ENCODE results near the gene EEF2KMT. TPM values are rescaled to one million over a fixed set of nuclear protein-coding genes. Genes with fewer than 3 reads are reported as not detected.
A peak's percentile ranks its signal among the peaks of the same experiment; 100 is the strongest.

EEF2KMT gene
- polyA plus RNA-seq, 1 of the 3 experiments (the other 2 are of a cell fraction) = 12.9 TPM

DNA sequence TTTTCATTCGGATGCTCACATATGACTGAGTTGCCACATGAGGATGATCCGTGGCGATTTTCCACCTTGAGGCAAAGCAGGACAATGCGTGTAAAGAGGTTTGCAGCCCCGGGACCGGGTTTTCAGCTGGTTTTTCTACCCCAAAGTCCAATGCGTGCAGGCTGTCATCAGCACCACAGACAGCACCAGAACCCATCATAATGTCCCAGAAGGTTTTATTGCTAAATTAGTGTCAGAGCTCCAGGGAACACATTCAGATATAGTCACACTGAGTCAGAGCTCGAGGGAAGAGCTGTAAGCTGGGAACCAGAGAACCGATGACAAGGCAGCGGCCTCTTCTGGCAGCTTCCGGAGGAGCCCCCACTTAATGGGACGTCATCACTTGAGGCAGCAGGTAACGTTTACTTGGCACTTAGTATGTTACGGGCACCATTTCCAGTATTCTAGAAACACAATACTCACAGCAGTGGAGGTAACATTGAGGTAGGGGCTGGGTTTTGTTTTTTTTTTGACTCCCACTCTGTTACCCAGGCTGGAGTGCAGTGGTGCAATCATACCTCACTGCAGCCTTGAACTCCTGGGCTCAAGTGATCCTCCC, 54.9 kb downstream of the EEF2KMT start:
- no peak overlapping the region for H3K4me3 ChIP-seq (ENCODE audit: low read depth in 2 of 2, low read length in 1 of 2)
- POLR2A ChIA-PET = no interaction called here
- 17% methylated on average over 9 of the region's 14 CpGs for WGBS (ENCODE audit: low lambda C conversion rate)
- peaks cover 6% of the 10 kb centered on the region; the same call in 1 of the 2 replicates for H3K27me3 ChIP-seq (ENCODE audit: insufficient read depth)
- H3K9me2 ChIP-seq = no peaks in the 10 kb centered on the region
- H3F3A ChIP-seq (replicated peaks; ENCODE audit: insufficient read depth) = no peaks in the 10 kb centered on the region
- CTCF ChIA-PET = no interaction called here
- H3K4me2 ChIP-seq = peak overlapping the region; percentile 50
- TF ChIP-seq NFIC (IDR thresholded peaks at IDR 0.05; ENCODE audit: borderline replicate concordance) (no peak), RAD21 (IDR thresholded peaks at IDR 0.05; ENCODE audit: low read length) (peak; percentile 9; the same call in 1 of the 2 replicates), FOSL2 (IDR thresholded peaks at IDR 0.05; ENCODE audit: borderline replicate concordance, low read depth) (0 out of 2 replicates have a peak, but pooled peaks have one; percentile 19)
- TF ChIP-seq, protein P1, sequence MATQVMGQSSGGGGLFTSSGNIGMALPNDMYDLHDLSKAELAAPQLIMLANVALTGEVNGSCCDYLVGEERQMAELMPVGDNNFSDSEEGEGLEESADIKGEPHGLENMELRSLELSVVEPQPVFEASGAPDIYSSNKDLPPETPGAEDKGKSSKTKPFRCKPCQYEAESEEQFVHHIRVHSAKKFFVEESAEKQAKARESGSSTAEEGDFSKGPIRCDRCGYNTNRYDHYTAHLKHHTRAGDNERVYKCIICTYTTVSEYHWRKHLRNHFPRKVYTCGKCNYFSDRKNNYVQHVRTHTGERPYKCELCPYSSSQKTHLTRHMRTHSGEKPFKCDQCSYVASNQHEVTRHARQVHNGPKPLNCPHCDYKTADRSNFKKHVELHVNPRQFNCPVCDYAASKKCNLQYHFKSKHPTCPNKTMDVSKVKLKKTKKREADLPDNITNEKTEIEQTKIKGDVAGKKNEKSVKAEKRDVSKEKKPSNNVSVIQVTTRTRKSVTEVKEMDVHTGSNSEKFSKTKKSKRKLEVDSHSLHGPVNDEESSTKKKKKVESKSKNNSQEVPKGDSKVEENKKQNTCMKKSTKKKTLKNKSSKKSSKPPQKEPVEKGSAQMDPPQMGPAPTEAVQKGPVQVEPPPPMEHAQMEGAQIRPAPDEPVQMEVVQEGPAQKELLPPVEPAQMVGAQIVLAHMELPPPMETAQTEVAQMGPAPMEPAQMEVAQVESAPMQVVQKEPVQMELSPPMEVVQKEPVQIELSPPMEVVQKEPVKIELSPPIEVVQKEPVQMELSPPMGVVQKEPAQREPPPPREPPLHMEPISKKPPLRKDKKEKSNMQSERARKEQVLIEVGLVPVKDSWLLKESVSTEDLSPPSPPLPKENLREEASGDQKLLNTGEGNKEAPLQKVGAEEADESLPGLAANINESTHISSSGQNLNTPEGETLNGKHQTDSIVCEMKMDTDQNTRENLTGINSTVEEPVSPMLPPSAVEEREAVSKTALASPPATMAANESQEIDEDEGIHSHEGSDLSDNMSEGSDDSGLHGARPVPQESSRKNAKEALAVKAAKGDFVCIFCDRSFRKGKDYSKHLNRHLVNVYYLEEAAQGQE (IDR thresholded peaks at IDR 0.05; ENCODE audit: low read depth, low read length) = peak; percentile 91
- H3K9me3 ChIP-seq = no peaks in the 10 kb centered on the region
- no peaks in the 10 kb centered on the region for H3K36me3 ChIP-seq (replicated peaks in 1 of 2; ENCODE audit: control insufficient read depth in 1 of 2, insufficient read depth in 2 of 2, low read length in 1 of 2)
- H3K9ac ChIP-seq = no peak overlapping the region
- H3K79me2 ChIP-seq (ENCODE audit: insufficient read depth) = no peaks in the 10 kb centered on the region
- no peaks in the 10 kb centered on the region for H3K4me1 ChIP-seq (ENCODE audit: control insufficient read depth in 1 of 2, insufficient read depth in 2 of 2, low read depth in 1 of 2, low read length in 1 of 2)
- H2AFZ ChIP-seq (ENCODE audit: low read depth) = no peak overlapping the region
- no peaks in the 10 kb centered on the region for H4K20me1 ChIP-seq (ENCODE audit: insufficient read depth)
- no peak for DNase-seq
- H3K27ac ChIP-seq (ENCODE audit: low read depth in 2 of 2, low read length in 1 of 2) = no peak overlapping the region

DNA sequence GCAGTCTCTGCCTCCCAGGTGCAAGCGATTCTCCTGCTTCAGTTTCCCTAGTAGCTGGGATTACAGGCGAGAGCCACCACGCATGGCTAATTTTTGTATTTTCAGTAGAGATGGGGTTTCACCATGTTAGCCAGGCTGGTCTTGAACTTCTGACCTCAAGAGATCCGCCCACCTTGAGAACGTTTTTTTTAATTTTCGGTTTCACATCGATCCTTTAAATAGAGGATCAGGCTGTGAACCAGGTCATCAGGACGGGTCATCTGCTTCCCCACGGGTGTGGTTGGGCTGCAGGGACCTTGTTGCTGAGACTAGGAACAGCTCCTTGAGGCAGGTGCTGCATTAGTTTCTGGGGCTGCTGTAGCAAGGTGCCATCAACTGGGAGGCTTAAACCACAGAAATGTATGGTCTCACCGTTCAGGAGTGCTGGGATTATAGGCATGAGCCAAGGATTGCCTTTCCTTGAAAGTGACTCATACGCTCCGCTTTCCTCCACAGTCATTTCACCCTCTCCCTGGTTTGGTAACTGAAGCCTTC, 55.9 kb downstream of the EEF2KMT start:
- Histone ChIP-seq H3K79me2 (ENCODE audit: insufficient read depth) (no peaks in the 10 kb centered on the region), H3K9me2 (no peaks in the 10 kb centered on the region), H3K4me2 (peak overlapping the region; percentile 50), H3K4me3 (ENCODE audit: low read depth in 2 of 2, low read length in 1 of 2) (0 out of 4 replicates have a peak overlapping the region, but pooled peaks of 1 of the 2 experiments have one; percentile 25), H3K9me3 (no peaks in the 10 kb centered on the region), H3K4me1 (ENCODE audit: control insufficient read depth in 1 of 2, insufficient read depth in 2 of 2, low read depth in 1 of 2, low read length in 1 of 2) (no peaks in the 10 kb centered on the region), H3K27me3 (ENCODE audit: insufficient read depth) (peaks cover 6% of the 10 kb centered on the region; the same call in 1 of the 2 replicates), H3K27ac (ENCODE audit: low read depth in 2 of 2, low read length in 1 of 2) (no peak overlapping the region), H2AFZ (ENCODE audit: low read depth) (no peak overlapping the region), H3F3A (replicated peaks; ENCODE audit: insufficient read depth) (no peaks in the 10 kb centered on the region), H3K9ac (no peak overlapping the region), H4K20me1 (ENCODE audit: insufficient read depth) (no peaks in the 10 kb centered on the region), H3K36me3 (replicated peaks in 1 of 2; ENCODE audit: control insufficient read depth in 1 of 2, insufficient read depth in 2 of 2, low read length in 1 of 2) (no peaks in the 10 kb centered on the region)
- POLR2A ChIA-PET = no interaction called here
- DNase-seq = no peak
- CTCF ChIA-PET = interaction anchor here (1.8 kb wide), 1 partner anchor 14 kb away, joined by 7 read pairs; no protein-coding TSS in a partner anchor
- WGBS (ENCODE audit: low lambda C conversion rate) = 23% methylated on average over 10 of the region's 12 CpGs
- TF ChIP-seq CHD2 (IDR thresholded peaks at IDR 0.05; ENCODE audit: low read length, partially characterized antibody) = no peak
- TF ChIP-seq TEAD4 (IDR thresholded peaks at IDR 0.05; ENCODE audit: borderline replicate concordance, insufficient read depth) = no peak
- TF ChIP-seq, protein P1 (IDR thresholded peaks at IDR 0.05; ENCODE audit: low read depth, low read length) = 0 out of 2 replicates have a peak, but pooled peaks have one; percentile 5
- peak; percentile 51; the same call in 1 of the 2 replicates for TF ChIP-seq JUND (IDR thresholded peaks at IDR 0.05)
- TF ChIP-seq FOXJ3 (CRISPR knock-in tag; IDR thresholded peaks at IDR 0.05) = no peak
- peak; percentile 15; the same call in 1 of the 2 replicates for TF ChIP-seq NFIC (IDR thresholded peaks at IDR 0.05; ENCODE audit: borderline replicate concordance)
- TF ChIP-seq GABPA (IDR thresholded peaks at IDR 0.05; ENCODE audit: low read depth) = no peak
- TF ChIP-seq, protein P2, sequence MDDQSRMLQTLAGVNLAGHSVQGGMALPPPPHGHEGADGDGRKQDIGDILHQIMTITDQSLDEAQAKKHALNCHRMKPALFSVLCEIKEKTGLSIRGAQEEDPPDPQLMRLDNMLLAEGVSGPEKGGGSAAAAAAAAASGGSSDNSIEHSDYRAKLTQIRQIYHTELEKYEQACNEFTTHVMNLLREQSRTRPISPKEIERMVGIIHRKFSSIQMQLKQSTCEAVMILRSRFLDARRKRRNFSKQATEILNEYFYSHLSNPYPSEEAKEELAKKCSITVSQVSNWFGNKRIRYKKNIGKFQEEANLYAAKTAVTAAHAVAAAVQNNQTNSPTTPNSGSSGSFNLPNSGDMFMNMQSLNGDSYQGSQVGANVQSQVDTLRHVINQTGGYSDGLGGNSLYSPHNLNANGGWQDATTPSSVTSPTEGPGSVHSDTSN (IDR thresholded peaks at IDR 0.05) = no peak
- no peak for TF ChIP-seq RCOR1 (IDR thresholded peaks at IDR 0.05; ENCODE audit: low read length)
- TF ChIP-seq FOSL2 (IDR thresholded peaks at IDR 0.05; ENCODE audit: borderline replicate concordance, low read depth) = peak; percentile 76
- TF ChIP-seq GATA2 (CRISPR knock-in tag; IDR thresholded peaks at IDR 0.05) = no peak
